Measurements from ENCODE around the gene FAM3B.

The FAM3B gene

DNA sequence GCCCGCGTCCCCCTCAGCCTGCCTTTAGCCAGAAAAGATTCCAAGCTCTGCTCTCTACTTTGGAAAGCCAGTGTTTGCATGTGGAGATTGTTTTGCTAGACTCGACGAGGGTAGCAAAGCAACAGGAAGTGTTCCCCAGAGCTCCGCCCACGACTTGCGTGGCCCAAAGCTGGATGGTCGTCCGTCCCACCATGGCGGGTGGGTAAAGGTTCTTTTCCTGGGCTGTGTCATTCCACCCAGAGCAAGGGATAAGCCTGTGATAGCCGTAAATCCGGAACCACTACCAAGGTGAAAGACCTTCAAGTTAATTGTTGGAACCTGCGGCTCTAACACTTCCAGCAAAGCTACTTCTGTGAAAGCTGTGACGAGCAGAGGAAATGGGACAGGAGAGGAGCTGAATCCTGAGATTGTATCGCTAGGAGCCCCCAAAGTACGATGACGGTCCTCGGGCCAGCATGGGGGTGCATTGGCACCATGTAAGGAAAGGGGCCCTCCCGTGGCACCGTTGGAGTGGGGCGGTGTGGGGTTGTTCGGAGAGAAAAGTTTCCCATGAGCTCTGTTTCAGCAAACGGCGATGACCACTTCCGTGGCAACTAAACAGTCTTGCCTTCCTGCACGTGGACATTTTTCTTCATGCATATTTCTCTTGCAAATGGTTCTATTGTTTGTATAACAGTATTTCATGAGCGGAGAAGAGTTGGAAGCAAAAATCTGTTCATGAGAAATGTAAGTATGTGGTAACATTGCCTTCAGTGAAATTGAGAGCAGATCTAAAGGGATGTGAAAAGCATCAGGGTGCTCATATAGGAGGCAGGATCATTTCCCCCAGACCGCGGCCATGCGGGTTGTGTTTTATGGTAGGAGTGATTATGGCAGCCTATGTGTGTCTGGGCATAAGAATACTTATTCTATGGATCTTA lies 53.6 kb downstream of the FAM3B start:
- TF ChIP-seq, protein P1, sequence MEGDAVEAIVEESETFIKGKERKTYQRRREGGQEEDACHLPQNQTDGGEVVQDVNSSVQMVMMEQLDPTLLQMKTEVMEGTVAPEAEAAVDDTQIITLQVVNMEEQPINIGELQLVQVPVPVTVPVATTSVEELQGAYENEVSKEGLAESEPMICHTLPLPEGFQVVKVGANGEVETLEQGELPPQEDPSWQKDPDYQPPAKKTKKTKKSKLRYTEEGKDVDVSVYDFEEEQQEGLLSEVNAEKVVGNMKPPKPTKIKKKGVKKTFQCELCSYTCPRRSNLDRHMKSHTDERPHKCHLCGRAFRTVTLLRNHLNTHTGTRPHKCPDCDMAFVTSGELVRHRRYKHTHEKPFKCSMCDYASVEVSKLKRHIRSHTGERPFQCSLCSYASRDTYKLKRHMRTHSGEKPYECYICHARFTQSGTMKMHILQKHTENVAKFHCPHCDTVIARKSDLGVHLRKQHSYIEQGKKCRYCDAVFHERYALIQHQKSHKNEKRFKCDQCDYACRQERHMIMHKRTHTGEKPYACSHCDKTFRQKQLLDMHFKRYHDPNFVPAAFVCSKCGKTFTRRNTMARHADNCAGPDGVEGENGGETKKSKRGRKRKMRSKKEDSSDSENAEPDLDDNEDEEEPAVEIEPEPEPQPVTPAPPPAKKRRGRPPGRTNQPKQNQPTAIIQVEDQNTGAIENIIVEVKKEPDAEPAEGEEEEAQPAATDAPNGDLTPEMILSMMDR (IDR thresholded peaks at IDR 0.05; ENCODE audit: borderline replicate concordance, insufficient read depth, low read depth, low read length): no peak
- peak overlapping the region; percentile 58 for H3K4me3 ChIP-seq (ENCODE audit: low read depth, low read length)

DNA sequence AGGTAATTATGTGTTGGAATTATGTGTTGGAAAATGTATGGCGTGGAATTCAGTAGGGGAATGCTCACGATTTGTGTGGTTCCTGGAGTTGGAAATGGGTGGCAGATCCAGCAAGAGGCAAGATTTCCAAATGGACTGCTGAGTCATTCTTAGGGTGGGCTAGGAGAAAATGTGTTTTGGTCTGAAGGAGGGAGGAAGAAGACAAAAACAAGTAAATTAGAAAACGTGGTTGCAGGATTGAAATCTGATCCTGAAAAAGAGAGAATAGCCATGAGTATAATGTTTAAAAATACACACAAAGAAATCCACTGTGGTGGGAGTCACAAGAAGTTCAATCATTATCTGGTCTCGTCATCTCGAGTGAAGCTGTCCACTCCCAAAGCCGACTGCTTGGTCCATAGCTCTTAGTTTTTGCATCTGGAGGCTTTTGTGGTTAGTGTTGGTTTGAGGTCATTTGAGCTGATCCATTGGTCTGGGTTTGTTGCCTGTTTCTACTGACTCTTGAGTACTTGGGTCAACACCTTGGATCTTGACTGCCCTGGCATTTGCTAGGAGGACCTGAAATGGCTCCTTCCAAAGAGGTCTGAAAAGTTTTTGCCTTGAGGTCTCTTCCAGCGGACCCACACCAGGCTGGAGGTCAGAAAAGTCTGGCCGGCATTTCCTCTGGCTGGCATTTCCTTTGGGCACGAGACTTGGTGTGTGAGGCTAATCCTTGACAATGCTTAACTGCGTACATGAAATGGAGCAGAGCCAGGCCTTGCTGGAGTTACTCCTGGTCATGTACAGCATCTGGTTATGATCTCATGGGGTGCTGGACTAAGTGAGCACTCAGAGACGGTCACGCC lies 54.5 kb downstream of the FAM3B start:
- TF ChIP-seq, protein P1 (IDR thresholded peaks at IDR 0.05; ENCODE audit: borderline replicate concordance, insufficient read depth, low read depth, low read length): no peak
- H3K4me3 ChIP-seq (ENCODE audit: low read depth, low read length): peak overlapping the region; percentile 58

DNA sequence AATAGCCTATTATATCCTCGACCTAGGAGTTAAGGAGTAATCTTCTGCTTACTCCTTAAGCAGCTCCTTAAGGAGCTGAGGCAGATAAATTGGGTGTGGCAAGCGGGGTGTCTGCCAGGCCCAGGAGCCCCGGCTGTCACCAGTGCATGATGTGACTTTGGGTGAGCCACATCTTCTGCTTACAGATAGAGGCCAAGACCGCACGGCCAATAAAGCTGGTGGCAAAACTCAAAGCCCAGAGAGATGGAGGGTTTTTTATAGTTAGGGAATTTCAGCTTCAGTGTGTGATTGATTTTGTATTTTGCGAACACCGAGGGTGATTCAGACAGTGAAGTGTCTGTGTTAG lies 55.1 kb downstream of the FAM3B start:
- TF ChIP-seq, protein P1 (IDR thresholded peaks at IDR 0.05; ENCODE audit: borderline replicate concordance, insufficient read depth, low read depth, low read length): no peak
- no peak overlapping the region for H3K4me3 ChIP-seq (ENCODE audit: low read depth, low read length)

DNA sequence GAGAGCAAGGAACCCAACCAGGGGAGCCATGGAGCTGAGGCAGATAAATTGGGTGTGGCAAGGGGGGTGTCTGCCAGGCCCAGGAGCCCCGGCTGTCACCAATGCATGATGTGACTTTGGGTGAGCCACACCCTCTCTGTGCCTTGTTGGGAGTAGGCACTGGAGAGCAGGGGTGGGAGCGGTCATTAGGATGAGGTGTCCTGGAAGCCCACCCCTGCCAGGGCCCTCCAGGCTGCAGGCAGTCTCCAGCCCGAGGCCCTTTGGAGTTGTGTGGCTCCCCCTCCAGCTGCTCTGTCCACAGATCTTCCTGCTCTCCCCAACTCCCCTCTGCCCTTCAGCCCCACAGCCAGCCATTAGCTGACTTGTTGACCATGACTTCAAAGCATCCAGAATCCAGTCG lies 56.7 kb downstream of the FAM3B start:
- TF ChIP-seq, protein P1 (IDR thresholded peaks at IDR 0.05; ENCODE audit: borderline replicate concordance, insufficient read depth, low read depth, low read length): no peak
- H3K4me3 ChIP-seq (ENCODE audit: low read depth, low read length): no peak overlapping the region

DNA sequence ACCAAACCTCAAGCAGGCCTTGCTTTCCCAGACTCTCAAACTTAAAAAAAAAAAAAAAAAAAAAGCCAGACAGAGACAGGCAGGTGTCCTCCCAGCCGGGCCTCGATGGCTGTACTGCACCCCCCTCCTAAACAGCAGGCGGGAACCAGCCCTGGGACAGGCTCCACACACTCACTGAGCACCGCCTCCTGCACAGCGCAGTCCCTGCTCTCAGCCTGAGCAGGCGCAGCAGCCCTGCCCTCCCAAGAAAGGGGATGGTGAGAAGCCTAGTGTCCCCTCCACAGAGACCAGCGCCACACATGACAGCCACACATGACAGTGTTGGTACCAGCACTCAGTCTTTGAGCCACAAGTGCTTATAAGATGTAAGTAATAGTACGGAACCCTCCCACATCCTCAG lies 57.2 kb downstream of the FAM3B start:
- no peak overlapping the region for H3K4me3 ChIP-seq (ENCODE audit: low read depth, low read length)
- TF ChIP-seq, protein P1 (IDR thresholded peaks at IDR 0.05; ENCODE audit: borderline replicate concordance, insufficient read depth, low read depth, low read length): no peak

DNA sequence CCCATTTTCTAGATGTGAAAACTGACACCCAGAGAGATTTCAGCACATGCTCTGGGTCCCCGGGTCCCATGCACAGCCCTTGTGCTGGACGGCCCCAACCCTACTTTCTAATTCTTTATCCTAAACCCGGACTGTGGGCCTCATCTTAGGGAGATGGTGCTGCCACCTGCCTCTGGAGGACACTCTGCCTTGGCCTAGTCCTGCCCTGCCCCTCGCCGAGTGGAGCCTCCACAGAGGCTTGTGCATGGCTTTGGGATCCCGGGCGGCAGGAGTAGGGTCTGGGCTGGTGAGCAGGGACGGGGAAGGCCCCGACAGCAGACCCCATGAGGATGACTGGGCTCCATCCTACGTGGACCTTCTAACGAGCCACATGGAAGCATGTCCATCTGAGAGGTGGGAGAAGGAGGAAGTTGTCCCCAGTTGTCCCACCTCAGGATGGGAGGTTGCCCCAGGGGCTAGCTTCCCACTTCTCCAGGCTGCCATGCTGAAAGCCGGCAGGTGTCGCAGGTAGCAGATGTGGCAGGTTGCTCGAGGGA lies 57.6 kb downstream of the FAM3B start:
- TF ChIP-seq, protein P1 (IDR thresholded peaks at IDR 0.05; ENCODE audit: borderline replicate concordance, insufficient read depth, low read depth, low read length): no peak
- H3K4me3 ChIP-seq (ENCODE audit: low read depth, low read length): no peak overlapping the region
